ENCODE results near the gene HFE. TPM values are rescaled to one million over a fixed set of nuclear protein-coding genes. Genes with fewer than 3 reads are reported as not detected.
"Not testable (repeated sequence)": the region's sequence is repeated elsewhere in the genome, so short reads cannot be mapped to it uniquely, and the experiment has no call there.

The HFE gene
- total RNA-seq, 1 donor: 15.5 TPM

GRCh38 chr6:26045928-26046368, 41.3 kb upstream of the HFE start:
- DNase-seq (ENCODE audit: low read depth): no peak
- H3K4me3 ChIP-seq (ENCODE audit: low read depth, low read length): peak overlapping the region; percentile 69
- TF ChIP-seq CTCF (IDR thresholded peaks at IDR 0.05; ENCODE audit: insufficient read depth, low read depth, low read length): no peak

GRCh38 chr6:26047329-26047728, 39.9 kb upstream of the HFE start:
- not testable (repeated sequence) for DNase-seq (ENCODE audit: low read depth); H3K4me3 ChIP-seq (ENCODE audit: low read depth, low read length)

GRCh38 chr6:26048590-26048989, 38.6 kb upstream of the HFE start:
- no peak for TF ChIP-seq CTCF (IDR thresholded peaks at IDR 0.05; ENCODE audit: insufficient read depth, low read depth, low read length)
- peak; percentile 42 for DNase-seq (ENCODE audit: low read depth)
- no peak overlapping the region for H3K4me3 ChIP-seq (ENCODE audit: low read depth, low read length)

- no peak for DNase-seq (ENCODE audit: low read depth)
- H3K4me3 ChIP-seq (ENCODE audit: low read depth, low read length): no peak overlapping the region
- TF ChIP-seq CTCF (IDR thresholded peaks at IDR 0.05; ENCODE audit: insufficient read depth, low read depth, low read length): no peak
Observed at GRCh38 chr6:26051665-26052310, 35.4 kb upstream of the HFE start.

GRCh38 chr6:26052762-26053250, 34.4 kb upstream of the HFE start:
- H3K4me3 ChIP-seq (ENCODE audit: low read depth, low read length); DNase-seq (ENCODE audit: low read depth): not testable (repeated sequence)

GRCh38 chr6:26053992-26054780, 33.0 kb upstream of the HFE start:
- peak overlapping the region; percentile 86 for H3K4me3 ChIP-seq (ENCODE audit: low read depth, low read length)
- peak; percentile 33 for DNase-seq (ENCODE audit: low read depth)

More at GRCh38 chr6:26053992-26054780, 33.0 kb upstream of the HFE start:
- TF ChIP-seq CTCF (IDR thresholded peaks at IDR 0.05; ENCODE audit: insufficient read depth, low read depth, low read length): no peak
